Activated T-cell treated with anti-CD3 and anti-CD28 coated beads for 24 hours (primary cell): ENCODE data around the gene SULT1C4.
"Not testable (repeated sequence)": the region's sequence is repeated elsewhere in the genome, so short reads cannot be mapped to it uniquely, and the experiment has no call there.

Source experiments
- DNase-seq: peaks from one replicate; pipeline ENCODE4 v3.0.0-alpha.2; 2020; ENCODE audit warnings: low read depth

Gene SULT1C4

GRCh38 chr2:108414256-108414876 is 36.6 kb downstream of the SULT1C4 start:
- no peak for DNase-seq

GRCh38 chr2:108414945-108415344 is 37.2 kb downstream of the SULT1C4 start:
- no peak for DNase-seq

DNA sequence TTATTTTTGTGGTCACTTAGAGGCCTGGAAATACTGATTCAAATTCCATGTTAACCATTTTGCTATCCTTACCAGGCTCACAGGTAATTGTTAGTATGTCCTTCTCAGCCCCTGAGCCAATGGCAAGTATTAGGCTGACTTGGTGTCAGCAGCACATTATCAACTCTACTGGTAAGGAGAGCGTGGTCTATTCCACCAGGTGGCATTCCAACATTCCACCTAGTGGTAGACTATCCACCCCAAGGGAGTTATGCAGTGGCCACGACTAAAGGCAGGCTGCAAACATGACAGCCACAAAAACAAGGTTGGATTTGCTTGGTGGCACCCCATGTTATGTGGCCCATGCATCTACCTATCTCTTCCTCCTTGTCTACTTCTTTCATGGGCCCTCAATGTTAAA is 39.5 kb downstream of the SULT1C4 start:
- DNase-seq: no peak

DNA sequence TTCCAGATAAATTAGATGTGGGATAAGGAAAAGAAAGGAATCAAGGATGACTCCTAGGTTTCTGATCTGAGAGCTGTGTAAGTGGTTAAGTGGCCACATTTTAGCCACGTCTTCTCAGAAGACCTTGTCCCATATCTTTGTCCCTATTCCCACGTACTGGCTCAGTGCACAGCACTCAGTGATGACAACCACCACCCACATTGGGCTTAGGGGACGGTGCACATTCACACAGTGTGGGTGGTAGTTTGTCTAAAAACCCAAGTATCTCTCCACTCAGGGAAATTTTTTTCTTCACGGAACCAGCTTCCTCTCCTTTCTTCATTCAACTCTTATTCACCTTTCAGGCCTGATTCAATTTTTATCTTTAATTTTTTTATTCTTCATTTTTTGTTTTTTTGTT is 40.7 kb downstream of the SULT1C4 start:
- DNase-seq: no peak

GRCh38 chr2:108423067-108423466 is 45.3 kb downstream of the SULT1C4 start:
- DNase-seq: no peak

DNA sequence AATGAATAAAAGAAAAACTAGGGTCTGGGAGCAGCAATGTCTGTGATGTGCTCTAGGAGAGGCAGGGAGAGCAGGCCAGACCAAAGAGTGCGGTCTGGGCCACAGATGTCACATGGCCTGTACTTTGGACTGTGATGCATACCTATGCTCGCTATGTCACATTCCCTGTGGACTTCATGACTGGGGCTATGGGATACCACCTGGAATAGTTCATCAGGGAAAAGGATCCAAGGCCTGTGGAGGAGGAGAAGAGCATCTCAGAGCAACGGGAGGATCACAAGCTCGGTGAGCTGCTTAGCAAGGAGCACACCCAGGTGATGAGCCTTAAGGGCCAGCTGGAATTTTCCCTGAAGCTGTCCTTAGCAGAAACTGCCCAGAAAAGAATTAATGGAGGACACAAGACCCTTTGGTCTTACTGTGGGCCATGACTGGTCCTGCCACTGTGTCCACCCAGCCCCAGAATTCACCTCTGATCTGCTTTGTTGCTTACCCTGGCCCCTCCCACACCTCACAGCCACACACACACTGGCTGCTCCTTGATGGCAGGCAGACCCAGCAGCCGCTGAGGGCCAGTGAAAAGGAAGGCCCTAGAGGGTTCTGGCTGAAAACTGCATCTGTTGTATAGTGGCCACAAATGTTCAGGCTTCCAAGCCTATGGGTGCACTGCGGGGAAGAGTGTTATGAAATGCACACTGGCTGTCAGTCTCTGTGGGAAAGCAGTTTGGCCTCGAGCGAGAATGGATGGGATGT is 45.9 kb downstream of the SULT1C4 start:
- no peak for DNase-seq

DNA sequence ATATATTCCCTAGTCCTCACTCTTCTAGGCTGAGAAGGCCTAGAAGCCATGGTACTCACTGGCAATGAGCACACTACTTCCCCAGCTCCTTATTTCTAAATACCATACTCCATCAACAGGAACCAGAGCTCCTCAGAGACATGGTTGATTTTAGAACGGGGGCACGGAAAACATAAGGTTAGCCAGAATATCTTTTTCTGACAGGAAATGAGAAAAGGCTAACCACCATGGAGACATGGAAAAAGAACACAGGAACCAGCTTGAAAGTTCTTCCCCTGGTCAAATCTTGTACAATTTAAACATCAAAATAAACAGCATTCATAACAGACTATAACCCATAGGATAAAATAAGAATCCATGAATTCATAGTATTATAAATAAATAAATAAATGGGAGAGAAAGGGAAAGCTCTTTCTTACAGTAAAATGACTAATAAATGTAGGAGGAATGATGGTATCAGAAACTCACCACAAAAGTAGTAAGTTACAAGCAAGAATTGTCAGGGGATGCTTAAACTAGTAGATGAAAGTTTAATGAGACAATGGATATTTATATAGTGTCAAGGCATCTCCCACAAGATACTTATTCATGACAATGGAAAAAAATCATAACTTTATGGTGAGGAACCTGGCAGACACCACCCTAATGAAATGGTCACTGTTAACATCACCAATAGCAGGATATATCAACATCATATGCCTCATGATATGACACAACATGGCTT is 50.7 kb downstream of the SULT1C4 start:
- DNase-seq: no peak

- DNase-seq: not testable (repeated sequence)
Measured at GRCh38 chr2:108435578-108435977, 57.8 kb downstream of the SULT1C4 start.

- no peak for DNase-seq
Measured at GRCh38 chr2:108436976-108437375, 59.2 kb downstream of the SULT1C4 start.
